ENCODE measurements around the gene SLAMF8.

DNA sequence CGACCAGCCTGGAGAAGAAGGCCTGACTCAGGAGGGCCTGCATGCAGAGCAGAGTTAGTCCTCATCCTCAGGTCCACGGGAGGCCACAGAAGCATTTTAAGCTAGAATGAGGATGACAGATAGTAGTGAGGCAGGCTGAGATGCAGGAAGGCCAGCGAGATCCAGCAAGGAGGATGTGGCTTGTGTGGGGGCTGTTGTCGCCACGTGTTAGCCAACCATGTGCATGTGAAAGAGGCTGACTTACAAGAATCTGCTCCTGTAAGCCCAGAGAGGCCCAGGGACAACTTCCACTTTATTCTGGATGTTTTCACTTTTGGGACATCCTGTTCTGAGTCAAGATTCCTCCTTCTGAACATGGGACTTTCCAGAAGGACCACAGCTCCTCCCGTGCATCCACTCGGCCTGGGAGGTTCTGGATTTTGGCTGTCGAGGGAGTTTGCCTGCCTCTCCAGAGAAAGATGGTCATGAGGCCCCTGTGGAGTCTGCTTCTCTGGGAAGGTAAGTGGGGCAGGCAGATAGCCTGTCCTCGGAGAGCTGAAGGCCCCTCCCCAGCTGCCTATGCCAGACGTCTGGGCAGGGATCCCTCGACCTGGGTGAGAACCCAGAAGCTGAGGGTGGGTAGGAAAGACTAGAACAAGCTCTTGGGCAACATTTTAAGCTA, at the start of gene SLAMF8:
- TF ChIP-seq POLR2AphosphoS5 (IDR thresholded peaks at IDR 0.05; ENCODE audit: low read depth, low read length): no peak
- TF ChIP-seq TAF1 (IDR thresholded peaks at IDR 0.05; ENCODE audit: borderline replicate concordance, insufficient read depth, low read length): no peak
